Adipose tissue (tissue), 3 donors: ENCODE results near the gene EMC9. TPM values are rescaled to one million over a fixed set of nuclear protein-coding genes. Genes with fewer than 3 reads are reported as not detected.
A peak's percentile ranks its signal among the peaks of the same experiment; 100 is the strongest.

Experiments
- H3K27ac ChIP-seq: one replicate; pipeline ENCODE4 v1.5.1; 2013; ENCODE audit warnings: low read depth, low read length
- WGBS, 3 donors: extraction: QIAGEN DNeasy Blood & Tissue Kit; methylation state at CpG; one replicate each; pipeline ENCODE4 v1.1.7; 2013; 5-methylcytosine and 5-hydroxymethylcytosine counted together
- polyA plus RNA-seq, 3 donors: library from polyadenylated mRNA; stranded (reverse); fragments of 200-250 nt; gene quantifications; one replicate each; pipeline ENCODE4 v1.2.3, GENCODE V29; 2013
- donor health status: healthy with polysubstance abuse.
- donor health status: Bipolar disorder and iron deficiency.
- donor health status: healthy.

EMC9 gene
- polyA plus RNA-seq, result 10 to 100 TPM; 16.3 to 17.3 (median 17.2) TPM

DNA sequence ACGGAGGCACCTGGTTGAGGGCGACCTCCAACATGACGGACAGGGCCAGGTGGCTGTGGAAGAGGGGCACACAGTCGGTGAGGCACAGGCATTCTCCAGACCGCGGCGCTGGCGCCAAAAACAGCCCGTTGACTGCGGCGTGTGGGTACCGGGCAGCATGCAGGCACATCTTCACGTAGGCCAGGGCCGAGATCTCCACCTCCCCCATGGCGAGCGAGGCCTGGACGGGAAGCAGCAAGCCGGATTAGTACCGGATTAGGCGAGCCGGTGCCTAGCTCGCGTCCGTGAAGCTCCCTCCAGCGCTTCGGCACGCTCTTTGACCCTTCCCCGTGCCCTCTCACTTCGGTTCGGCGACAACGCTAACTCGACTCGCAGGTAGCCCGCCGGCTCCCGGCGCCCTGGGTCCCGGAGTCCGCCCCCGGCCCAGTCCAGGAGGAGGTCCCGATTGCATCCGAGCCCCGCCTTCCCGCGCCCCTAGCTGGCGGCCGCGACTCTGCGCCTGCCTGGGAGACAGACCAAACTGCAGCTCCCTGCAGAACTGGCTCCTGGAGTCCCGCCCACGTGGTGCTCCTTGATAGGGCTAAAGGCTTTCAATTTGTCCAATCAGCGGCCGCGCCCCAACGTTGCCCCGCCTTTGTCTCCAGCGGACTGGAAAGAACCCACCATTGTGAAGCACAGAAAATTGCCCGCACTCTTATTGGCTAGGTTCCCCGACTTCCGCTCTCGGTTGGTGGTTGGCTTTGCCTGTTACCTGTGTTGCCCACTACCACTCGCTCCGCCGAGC, at the start of gene EMC9:
Gene EMC9 (minus strand): TSS at position 495 of the 784 bp plus-strand sequence. CDS start 287 bp downstream, at position 208.
- 0 to 1% (median 0%) methylated on average over 61 to 65 of the region's 65 CpGs for WGBS, 3 donors
- H3K27ac ChIP-seq, result peak within 1 kb of the TSS; percentile 61

DNA sequence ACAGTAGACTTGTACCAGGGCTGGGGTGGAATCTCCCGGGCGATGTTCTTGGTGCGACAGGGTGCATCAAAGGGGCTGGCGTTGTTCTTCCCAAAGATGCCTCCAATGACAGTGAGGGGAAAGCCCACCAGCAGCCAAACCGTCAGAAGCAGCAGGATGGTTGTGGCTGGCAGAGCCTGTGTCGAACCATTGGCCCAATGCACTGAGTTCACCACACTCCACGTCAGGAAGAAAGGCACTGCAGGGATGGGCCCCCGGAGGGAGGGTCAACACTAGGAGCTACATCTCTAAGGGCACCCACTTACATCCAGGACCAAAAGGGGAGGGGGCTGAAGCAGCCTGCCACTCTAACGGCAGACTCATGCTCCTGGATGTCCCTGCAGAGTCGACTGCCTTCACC, 49.0 kb upstream of the EMC9 start:
- WGBS, 3 donors, result 89 to 91% (median 89%) methylated on average over 10 of the region's 10 CpGs

GRCh38 chr14:24189460-24189859, 48.1 kb upstream of the EMC9 start:
- no peak overlapping the region for H3K27ac ChIP-seq

More for the DNA sequence above, 49.0 kb upstream of the EMC9 start:
- H3K27ac ChIP-seq, result no peak overlapping the region

GRCh38 chr14:24189059-24189375, 47.6 kb upstream of the EMC9 start:
- WGBS, 3 donors, result 1 to 3% (median 3%) methylated on average over 3 of the region's 3 CpGs
- no peak overlapping the region for H3K27ac ChIP-seq

More at GRCh38 chr14:24189460-24189859, 48.1 kb upstream of the EMC9 start:
- WGBS, 3 donors, result 94 to 96% (median 94%) methylated on average over 9 of the region's 9 CpGs

DNA sequence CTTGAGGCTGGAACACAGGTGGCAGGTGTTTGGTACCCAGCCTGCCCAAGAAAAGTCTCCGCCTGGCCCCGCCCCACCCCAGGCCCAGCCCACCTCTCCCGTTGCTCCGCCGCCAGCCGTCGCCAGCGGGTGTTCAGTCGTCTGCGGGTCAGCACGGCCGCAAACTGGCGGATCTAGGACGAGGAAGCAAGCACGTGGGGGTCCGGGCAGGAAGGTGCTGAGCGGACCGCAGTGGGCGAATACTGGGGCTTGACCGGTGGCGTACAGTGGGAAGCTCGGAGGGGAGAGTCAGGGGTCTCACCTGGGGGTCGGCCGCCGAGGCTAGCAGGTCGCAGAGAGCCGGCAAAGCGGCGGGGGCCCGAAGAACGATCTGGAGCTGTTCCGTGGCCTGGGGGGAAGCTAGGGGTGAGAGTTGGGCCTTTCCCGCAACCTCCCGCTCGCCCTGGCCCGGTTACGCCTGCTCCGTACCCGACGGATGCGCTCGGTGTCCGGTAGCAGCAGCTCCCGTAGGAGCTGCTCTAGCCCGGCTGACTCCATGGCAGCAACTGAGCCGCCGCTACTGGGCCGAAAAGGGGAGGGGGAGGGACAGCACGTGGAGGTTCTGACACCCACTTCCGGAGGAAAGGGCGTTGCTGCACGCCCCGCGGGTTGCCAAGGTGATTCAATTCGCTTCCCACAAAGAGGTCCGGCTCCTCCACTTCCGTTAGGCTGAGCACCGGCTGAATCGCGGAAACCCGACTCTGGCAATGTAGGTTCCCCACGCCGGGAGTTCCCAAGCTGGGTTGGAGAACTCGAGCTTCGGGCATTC, 47.1 kb upstream of the EMC9 start, which contains the start of gene IPO4:
Gene IPO4 (minus strand): TSS at position 566 of the 808 bp plus-strand sequence. CDS start 29 bp downstream, at position 537.
- 0 to 1% (median 1%) methylated on average over 61 to 65 of the region's 65 CpGs for WGBS, 3 donors
- H3K27ac ChIP-seq, result no peak within 1 kb of the TSS

GRCh38 chr14:24187539-24187915, 46.1 kb upstream of the EMC9 start:
- no peak overlapping the region for H3K27ac ChIP-seq
- 69 to 91% (median 82%) methylated on average over 2 of the region's 2 CpGs for WGBS, 3 donors

GRCh38 chr14:24186831-24187538, 45.6 kb upstream of the EMC9 start:
- no peak overlapping the region for H3K27ac ChIP-seq
- whole genome bisulfite sequencing, 3 donors, result 93 to 95% (median 94%) methylated on average over 10 of the region's 10 CpGs

- no peak overlapping the region for H3K27ac ChIP-seq
Measured at GRCh38 chr14:24185741-24186140, 44.4 kb upstream of the EMC9 start.

DNA sequence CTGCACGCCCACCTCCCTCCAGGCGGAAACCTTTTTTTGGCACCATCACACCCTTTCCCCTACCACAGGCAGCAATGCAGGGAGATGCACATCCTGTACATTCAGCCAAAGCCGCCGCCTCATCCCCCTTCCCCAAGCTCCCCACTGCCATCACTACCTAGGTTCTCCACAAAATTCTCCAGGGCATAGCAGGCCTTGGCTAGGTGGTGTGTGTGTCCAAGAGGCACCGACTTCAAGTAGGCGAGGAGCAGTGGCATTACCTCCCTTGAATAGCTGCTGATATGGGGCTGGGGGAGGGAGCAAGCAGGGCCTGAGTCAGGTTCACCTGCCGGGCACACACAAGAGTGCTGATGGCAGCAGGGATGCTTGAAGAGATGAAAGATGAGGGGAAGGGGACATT, 43.6 kb upstream of the EMC9 start:
- 95 to 96% (median 95%) methylated on average over 7 of the region's 7 CpGs for WGBS, 3 donors

More at GRCh38 chr14:24185741-24186140, 44.4 kb upstream of the EMC9 start:
- WGBS, 3 donors, result 91 to 93% (median 92%) methylated on average over 11 of the region's 11 CpGs

DNA sequence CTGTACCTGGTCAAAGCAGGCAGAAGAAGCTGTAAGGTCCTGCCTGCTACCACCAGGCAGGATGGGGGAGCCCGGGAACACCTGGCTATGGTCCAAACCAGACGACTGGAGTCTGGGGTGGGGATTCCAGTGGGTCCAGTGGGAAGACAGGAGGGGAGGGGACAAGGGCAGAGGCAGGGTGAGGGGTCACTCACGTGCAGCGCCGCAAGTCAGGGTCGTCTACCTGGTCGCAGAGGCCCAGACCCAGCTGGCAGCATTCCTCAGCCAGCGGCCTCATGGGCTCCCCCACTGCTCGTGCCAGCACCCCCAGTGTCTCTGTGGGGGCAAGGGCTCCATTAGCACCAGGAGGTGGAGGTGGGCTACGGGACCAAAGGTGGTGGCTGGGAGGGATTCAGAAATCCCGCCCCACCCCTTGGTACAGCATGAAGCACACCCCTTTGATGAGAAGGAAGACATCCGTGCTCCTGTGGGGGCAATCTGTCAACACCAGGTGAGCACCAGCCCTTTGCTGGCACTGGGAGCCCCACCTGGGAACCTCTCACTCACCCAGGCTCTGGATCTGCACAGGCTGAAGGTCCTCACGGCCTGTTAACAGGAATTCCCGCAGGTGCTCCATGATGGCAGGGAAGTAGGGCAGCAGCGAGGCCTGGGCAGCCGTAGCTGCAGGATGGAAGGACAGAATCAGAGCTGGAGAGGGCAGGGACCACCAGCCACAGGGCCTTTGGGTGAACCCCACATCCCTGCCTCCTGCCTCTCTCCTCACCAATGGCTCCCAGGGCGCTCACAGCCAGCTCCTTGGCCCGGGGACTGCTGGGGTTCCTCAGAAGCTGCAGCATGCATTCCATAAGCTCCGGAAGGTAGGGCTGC, 42.9 kb upstream of the EMC9 start:
- WGBS, 3 donors, result 89 to 90% (median 90%) methylated on average over 14 to 19 of the region's 19 CpGs
- H3K27ac ChIP-seq, result no peak overlapping the region

More for the DNA sequence above, 43.6 kb upstream of the EMC9 start:
- no peak overlapping the region for H3K27ac ChIP-seq

DNA sequence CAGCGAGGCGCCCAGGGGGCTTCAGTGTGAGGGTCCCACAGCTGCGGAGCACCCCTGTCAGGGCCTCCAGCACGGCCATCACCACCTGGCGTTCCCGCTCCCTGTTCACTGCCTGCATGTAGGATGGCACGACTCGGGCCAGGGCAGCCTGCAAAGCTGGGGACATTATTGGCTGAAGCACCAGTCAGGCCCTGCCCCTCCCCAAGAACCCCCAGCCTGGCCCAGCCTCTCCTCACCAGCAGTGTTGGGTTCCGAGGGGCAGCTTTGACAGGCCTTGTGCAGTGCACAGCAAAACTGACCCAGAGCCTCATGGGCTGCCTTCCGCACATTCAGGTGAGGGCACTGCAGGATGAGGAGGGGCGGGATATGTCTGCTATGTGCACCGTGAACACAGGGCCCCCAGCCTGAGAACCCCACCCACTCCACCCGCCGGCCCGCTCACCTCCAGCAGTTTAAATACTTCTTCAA, 41.7 kb upstream of the EMC9 start:
- WGBS, 3 donors, result 89 to 95% (median 93%) methylated on average over 14 to 15 of the region's 15 CpGs
- no peak overlapping the region for H3K27ac ChIP-seq

GRCh38 chr14:24182110-24182882, 40.9 kb upstream of the EMC9 start:
- H3K27ac ChIP-seq, result no peak overlapping the region
- 86 to 87% (median 86%) methylated on average over 12 to 14 of the region's 14 CpGs for WGBS, 3 donors

- H3K27ac ChIP-seq, result no peak overlapping the region
- 83 to 89% (median 87%) methylated on average over 19 of the region's 19 CpGs for WGBS, 3 donors
Measured at GRCh38 chr14:24181371-24182077, 40.1 kb upstream of the EMC9 start.

DNA sequence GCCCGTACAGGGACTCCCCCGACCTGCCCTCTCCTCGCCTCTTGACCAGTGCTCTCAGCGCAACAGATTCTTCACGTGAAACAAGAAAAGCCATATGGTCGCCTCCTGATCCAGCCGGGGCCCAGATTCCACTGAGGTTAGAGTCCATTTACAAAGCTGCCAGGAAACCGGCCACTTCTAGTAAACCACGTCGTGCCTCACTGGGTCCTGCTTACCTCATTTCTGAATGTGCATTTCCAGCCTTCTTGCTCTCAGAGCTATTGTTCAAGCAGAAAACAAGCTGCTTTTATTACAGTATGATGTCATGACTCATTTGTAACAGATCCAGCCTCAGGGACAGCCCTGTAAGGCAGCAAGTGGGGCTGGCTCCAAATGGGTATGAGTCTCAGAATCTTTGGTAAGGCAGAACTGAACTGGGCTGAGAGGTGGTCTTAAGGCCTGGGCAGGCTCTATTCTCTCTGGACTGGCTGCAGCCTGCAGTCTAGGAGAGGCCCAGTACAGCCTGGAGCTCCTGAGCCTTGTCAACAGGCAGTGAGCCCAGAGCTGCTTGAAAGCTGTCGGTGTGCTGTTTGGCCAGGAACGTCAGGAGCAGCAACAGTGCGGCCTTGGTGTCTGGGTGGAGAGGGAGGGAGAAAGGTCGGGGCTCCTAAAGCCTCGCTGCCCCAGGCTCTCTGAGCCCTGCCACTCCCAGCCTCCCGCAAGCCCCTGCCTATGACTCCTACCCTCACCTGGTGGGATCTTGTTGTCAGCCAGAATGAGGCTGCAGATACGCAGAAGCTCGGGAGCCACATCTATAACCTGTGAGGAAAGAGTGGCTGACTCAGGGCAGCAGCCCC, 38.8 kb upstream of the EMC9 start:
- H3K27ac ChIP-seq, result no peak overlapping the region
- WGBS, 3 donors, result 69 to 83% (median 76%) methylated on average over 17 to 18 of the region's 18 CpGs

GRCh38 chr14:24179294-24179960, 38.0 kb upstream of the EMC9 start:
- peak overlapping the region; percentile 41 for H3K27ac ChIP-seq
- WGBS, 3 donors, result 86 to 92% (median 89%) methylated on average over 14 of the region's 14 CpGs
